ENCODE results near the gene SCYL2. TPM values are rescaled to one million over a fixed set of nuclear protein-coding genes. Genes with fewer than 3 reads are reported as not detected.

The SCYL2 gene
- total RNA-seq, 4 donors from 2014 or later = 25.4 to 52.4 (median 43.4) TPM

DNA sequence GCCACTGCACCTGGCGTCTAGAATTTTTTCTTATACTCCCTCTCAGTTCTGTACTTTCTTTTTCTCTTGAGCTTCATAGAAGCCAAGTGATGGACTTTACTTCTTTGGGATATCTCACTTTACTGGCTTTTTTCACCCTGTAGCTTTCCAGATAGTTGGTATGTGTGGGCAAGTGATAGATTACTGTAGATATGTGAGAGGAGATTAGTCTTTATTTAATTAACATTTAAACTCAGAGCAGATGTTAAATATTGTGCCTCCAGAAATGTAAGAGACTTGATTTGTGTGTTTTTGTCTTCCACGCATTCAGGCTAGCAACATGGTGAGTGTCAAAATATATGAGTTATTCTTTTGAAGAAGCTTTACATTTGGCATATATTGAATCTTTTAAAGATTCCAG lies 50.4 kb downstream of the SCYL2 start:
- TF ChIP-seq POLR2A (IDR thresholded peaks at IDR 0.05) (no peak), POLR2AphosphoS5 (IDR thresholded peaks at IDR 0.05) (no peak), EP300 (IDR thresholded peaks at IDR 0.05) (no peak)
- TF ChIP-seq, protein P1, sequence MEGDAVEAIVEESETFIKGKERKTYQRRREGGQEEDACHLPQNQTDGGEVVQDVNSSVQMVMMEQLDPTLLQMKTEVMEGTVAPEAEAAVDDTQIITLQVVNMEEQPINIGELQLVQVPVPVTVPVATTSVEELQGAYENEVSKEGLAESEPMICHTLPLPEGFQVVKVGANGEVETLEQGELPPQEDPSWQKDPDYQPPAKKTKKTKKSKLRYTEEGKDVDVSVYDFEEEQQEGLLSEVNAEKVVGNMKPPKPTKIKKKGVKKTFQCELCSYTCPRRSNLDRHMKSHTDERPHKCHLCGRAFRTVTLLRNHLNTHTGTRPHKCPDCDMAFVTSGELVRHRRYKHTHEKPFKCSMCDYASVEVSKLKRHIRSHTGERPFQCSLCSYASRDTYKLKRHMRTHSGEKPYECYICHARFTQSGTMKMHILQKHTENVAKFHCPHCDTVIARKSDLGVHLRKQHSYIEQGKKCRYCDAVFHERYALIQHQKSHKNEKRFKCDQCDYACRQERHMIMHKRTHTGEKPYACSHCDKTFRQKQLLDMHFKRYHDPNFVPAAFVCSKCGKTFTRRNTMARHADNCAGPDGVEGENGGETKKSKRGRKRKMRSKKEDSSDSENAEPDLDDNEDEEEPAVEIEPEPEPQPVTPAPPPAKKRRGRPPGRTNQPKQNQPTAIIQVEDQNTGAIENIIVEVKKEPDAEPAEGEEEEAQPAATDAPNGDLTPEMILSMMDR (IDR thresholded peaks at IDR 0.05) = no peak
- 92% methylated on average over 2 of the region's 2 CpGs for WGBS
- DNase-seq (ENCODE audit: low spot score in 2 of 2) = no peak
- Histone ChIP-seq H3K27ac (no peak overlapping the region), H3K4me1 (no peaks in the 10 kb centered on the region), H3K27me3 (no peaks in the 10 kb centered on the region), H3K36me3 (peaks cover 55% of the 10 kb centered on the region), H3K9me3 (no peaks in the 10 kb centered on the region), H3K4me3 (no peak overlapping the region)

DNA sequence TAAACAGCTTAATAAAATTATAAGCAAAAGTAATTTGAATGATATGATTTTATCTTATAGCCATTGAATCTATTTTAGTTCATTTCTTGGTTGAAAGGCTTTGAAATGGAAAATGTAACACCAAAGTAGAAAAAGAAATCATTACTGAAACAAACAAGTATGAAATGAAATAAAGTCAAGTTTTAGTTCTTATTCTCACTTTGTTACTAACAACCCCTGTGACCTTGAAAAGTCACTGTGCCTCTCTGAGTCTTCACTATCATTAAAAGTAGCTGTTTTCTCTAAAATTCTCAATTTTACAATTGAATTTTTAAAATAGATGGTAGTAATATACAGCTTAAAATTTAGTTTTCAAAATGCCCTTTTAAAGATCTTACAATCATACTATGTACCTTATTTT lies 57.5 kb downstream of the SCYL2 start:
- Histone ChIP-seq H3K4me1 (no peaks in the 10 kb centered on the region), H3K36me3 (peaks cover 37% of the 10 kb centered on the region), H3K27ac (no peak overlapping the region), H3K4me3 (no peak overlapping the region), H3K9me3 (no peaks in the 10 kb centered on the region), H3K27me3 (no peaks in the 10 kb centered on the region)
- no peak for DNase-seq (ENCODE audit: low spot score in 2 of 2)
- TF ChIP-seq POLR2A (IDR thresholded peaks at IDR 0.05) = no peak
- no peak for TF ChIP-seq POLR2AphosphoS5 (IDR thresholded peaks at IDR 0.05)
- TF ChIP-seq, protein P1 (IDR thresholded peaks at IDR 0.05) = no peak
- no peak for TF ChIP-seq EP300 (IDR thresholded peaks at IDR 0.05)

DNA sequence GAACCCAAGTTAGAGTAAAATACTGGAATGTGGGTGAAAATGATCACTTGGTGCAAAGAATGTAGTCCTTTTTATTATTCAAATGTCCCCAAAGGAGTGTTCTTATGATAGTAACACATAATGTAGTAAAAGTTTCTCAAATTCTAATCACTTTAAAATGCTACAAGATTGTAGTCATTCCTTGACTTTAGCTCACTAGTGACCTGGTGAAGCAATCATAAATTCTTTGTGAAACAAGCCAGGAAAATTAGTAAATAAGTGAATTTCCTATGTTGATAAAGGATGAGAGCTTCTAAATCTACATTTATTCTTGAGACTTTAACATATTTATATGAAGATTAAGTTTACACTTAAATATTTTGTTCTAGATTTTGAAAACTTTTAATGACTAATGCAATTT lies 59.2 kb downstream of the SCYL2 start:
- Histone ChIP-seq H3K27ac (no peak overlapping the region), H3K36me3 (peaks cover 49% of the 10 kb centered on the region), H3K4me3 (no peak overlapping the region), H3K27me3 (no peaks in the 10 kb centered on the region), H3K4me1 (no peaks in the 10 kb centered on the region), H3K9me3 (no peaks in the 10 kb centered on the region)
- no peak for DNase-seq (ENCODE audit: low spot score in 2 of 2)
- no peak for TF ChIP-seq POLR2A (IDR thresholded peaks at IDR 0.05)
- no peak for TF ChIP-seq POLR2AphosphoS5 (IDR thresholded peaks at IDR 0.05)
- TF ChIP-seq EP300 (IDR thresholded peaks at IDR 0.05) = no peak
- TF ChIP-seq, protein P1 (IDR thresholded peaks at IDR 0.05) = no peak

DNA sequence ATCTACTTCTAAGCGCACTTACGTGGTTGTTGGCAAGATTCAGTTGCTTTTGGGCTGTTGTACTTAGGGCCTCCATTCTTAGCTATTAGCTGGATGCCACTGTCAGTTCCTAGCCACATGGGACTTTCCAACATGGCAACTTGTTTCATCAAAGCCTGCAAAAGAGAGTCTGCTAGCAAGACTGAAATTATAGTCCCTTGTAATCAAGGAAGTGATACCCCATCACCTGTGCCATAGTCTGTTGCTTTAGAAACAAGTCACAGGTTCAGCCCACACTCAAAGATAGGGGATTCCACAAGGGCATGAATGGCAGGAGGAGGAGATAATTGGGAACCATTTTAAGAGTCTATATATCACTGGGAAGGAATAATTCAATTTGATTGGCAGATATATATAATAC lies 62.8 kb downstream of the SCYL2 start:
- TF ChIP-seq POLR2A (IDR thresholded peaks at IDR 0.05) (no peak), EP300 (IDR thresholded peaks at IDR 0.05) (no peak), POLR2AphosphoS5 (IDR thresholded peaks at IDR 0.05) (no peak)
- TF ChIP-seq, protein P1 (IDR thresholded peaks at IDR 0.05) = no peak
- Histone ChIP-seq H3K9me3 (no peaks in the 10 kb centered on the region), H3K27ac (no peak overlapping the region), H3K4me1 (no peaks in the 10 kb centered on the region), H3K4me3 (no peak overlapping the region), H3K27me3 (no peaks in the 10 kb centered on the region), H3K36me3 (peaks cover 66% of the 10 kb centered on the region)
- WGBS = 88% methylated on average over 2 of the region's 2 CpGs
- DNase-seq (ENCODE audit: low spot score in 2 of 2) = no peak

DNA sequence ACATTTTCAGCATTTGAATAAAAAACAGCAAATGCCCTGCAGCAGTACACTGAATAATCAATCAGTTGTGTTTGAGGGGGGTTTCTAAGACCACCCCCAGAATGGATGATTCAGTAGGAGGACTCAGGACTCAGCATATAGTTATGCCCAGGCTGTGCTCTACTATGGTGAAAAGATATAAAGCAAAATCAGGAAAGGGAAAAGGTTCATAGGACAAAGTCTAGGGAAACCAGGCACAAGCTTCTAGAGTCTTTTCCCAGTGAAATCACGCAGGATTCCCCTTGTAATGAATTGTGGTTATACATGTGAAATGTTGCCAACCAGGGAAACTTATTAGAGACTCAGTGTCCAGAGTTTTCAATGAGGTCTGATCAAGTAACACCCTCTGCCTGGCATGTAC lies 64.9 kb downstream of the SCYL2 start:
- DNase-seq (ENCODE audit: low spot score in 2 of 2) = no peak
- WGBS = 83% methylated on average over 1 of the region's 1 CpG
- Histone ChIP-seq H3K27ac (no peak overlapping the region), H3K9me3 (no peaks in the 10 kb centered on the region), H3K4me3 (no peak overlapping the region), H3K4me1 (no peaks in the 10 kb centered on the region), H3K27me3 (no peaks in the 10 kb centered on the region), H3K36me3 (peaks cover 73% of the 10 kb centered on the region)
- TF ChIP-seq POLR2A (IDR thresholded peaks at IDR 0.05) (no peak), POLR2AphosphoS5 (IDR thresholded peaks at IDR 0.05) (no peak), EP300 (IDR thresholded peaks at IDR 0.05) (no peak)
- TF ChIP-seq, protein P1 (IDR thresholded peaks at IDR 0.05) = no peak
